Measurements from ENCODE around the gene SLC24A4. TPM values are rescaled to one million over a fixed set of nuclear protein-coding genes. Genes with fewer than 3 reads are reported as not detected.

SLC24A4 gene
- total RNA-seq, 1 donor from 2014 or later, result not detected

DNA sequence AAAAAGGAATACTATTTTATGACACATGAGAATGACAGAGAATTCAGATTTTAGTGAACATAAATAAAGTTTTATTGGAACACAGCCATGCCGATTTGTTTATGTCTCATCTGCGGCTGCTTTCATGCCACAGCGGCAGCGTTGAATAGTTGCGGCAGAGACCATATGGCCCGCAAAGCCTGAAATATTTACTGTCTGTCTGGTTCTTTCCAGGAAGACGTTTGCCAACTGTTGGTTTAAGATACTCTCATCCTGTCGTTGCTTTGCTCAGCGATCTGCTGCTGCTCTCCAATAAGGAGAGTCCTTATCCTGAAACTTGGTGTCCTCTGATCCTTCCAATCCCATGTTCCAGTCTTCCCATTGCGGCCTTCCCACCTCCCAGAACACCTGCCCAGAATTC lies 89.9 kb downstream of the SLC24A4 start:
- TF ChIP-seq, protein P1, sequence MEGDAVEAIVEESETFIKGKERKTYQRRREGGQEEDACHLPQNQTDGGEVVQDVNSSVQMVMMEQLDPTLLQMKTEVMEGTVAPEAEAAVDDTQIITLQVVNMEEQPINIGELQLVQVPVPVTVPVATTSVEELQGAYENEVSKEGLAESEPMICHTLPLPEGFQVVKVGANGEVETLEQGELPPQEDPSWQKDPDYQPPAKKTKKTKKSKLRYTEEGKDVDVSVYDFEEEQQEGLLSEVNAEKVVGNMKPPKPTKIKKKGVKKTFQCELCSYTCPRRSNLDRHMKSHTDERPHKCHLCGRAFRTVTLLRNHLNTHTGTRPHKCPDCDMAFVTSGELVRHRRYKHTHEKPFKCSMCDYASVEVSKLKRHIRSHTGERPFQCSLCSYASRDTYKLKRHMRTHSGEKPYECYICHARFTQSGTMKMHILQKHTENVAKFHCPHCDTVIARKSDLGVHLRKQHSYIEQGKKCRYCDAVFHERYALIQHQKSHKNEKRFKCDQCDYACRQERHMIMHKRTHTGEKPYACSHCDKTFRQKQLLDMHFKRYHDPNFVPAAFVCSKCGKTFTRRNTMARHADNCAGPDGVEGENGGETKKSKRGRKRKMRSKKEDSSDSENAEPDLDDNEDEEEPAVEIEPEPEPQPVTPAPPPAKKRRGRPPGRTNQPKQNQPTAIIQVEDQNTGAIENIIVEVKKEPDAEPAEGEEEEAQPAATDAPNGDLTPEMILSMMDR (IDR thresholded peaks at IDR 0.05; ENCODE audit: insufficient read depth, low read length, severe bottlenecking), result no peak
- Histone ChIP-seq H3K27me3 (ENCODE audit: control insufficient read depth, insufficient read depth, low read length) (no peaks in the 10 kb centered on the region), H3K4me3 (ENCODE audit: low read depth, low read length) (no peak overlapping the region), H3K36me3 (ENCODE audit: control insufficient read depth, insufficient read depth, low read length) (no peaks in the 10 kb centered on the region)
- DNase-seq (ENCODE audit: low read depth) (no peak), FAIRE-seq (no peak)

DNA sequence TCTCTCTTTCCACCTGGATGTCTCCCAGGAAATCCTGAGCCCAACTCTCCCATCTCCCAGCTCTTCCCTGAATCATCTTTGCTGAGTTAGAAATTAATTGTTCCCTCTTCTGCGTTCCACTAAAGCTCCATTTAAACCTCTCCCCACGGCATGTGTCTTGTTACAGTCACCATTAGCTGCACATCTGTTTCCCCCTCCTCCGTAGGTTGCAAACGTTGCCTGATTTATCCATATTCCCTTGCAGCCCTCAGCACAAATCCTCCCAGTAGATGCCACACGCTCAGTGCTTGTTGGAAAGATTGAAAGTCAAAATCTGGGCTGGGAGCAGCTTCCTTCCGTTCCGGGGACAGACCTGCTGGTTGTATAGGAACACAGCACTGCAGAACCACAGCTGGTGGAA lies 90.4 kb downstream of the SLC24A4 start:
- no peak overlapping the region for H3K4me3 ChIP-seq (ENCODE audit: low read depth, low read length)
- H3K27me3 ChIP-seq (ENCODE audit: control insufficient read depth, insufficient read depth, low read length), result no peaks in the 10 kb centered on the region
- DNase-seq (ENCODE audit: low read depth) (no peak), FAIRE-seq (no peak)
- TF ChIP-seq, protein P1 (IDR thresholded peaks at IDR 0.05; ENCODE audit: insufficient read depth, low read length, severe bottlenecking), result no peak
- H3K36me3 ChIP-seq (ENCODE audit: control insufficient read depth, insufficient read depth, low read length), result no peaks in the 10 kb centered on the region

DNA sequence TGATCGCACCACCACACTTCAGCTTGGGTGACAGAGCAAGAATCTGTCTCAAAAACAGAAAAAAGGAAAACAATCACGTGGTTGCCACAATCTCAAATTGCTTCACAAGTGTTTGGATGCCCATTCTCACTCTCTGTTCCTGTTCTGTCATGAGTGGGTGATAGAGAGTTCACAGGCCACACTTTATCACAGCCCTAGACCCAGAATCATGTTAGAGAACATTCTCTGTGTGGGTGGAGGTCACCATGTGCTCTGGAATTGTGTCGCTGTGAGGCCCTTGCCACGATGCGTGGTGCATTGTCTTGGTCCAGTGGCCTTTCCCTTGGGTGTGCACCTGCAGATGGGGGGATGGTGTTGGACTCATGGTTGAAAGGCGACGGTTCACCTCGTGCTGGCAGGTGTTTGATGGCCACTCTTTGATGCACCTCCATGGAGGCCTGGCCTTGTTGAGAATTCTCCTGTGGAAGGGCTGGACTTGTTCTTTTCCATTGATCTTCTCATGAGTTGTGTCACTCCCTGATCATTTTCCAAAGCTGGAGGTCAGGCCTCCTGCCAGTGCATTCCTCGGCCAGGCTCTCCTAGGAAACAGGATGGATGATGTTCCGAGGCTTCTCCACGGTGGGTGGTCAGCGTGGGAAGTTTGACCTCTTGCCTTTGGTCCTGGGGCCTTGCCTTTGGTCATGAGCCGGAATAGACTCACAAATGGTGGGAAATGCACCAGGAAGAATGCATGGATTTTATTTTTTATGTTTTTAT lies 91.9 kb downstream of the SLC24A4 start:
- DNase-seq (ENCODE audit: low read depth) (no peak), FAIRE-seq (peak; percentile 55)
- H3K4me3 ChIP-seq (ENCODE audit: low read depth, low read length), result no peak overlapping the region
- H3K36me3 ChIP-seq (ENCODE audit: control insufficient read depth, insufficient read depth, low read length), result no peaks in the 10 kb centered on the region
- TF ChIP-seq, protein P1 (IDR thresholded peaks at IDR 0.05; ENCODE audit: insufficient read depth, low read length, severe bottlenecking), result no peak
- no peaks in the 10 kb centered on the region for H3K27me3 ChIP-seq (ENCODE audit: control insufficient read depth, insufficient read depth, low read length)

DNA sequence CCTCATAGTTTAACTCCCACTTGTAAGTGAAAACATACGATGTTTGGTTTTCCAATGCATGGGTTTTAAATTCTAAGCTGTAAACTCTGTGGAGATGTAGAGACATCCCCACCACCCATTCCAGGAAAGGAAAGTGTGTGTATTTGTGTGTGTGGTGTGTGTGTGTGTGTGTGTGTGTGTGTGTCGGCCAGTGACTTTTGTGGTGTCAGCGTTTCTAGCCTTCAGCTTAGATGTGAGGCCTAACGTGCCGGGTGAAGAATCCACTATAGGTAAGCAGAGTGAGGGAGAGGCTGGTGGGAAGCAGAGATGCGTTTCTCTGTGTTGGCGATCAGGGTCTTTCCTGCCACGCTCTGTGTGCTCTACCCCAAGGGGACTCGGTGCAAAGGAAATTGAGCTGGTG lies 93.0 kb downstream of the SLC24A4 start:
- TF ChIP-seq, protein P1 (IDR thresholded peaks at IDR 0.05; ENCODE audit: insufficient read depth, low read length, severe bottlenecking), result no peak
- Histone ChIP-seq H3K4me3 (ENCODE audit: low read depth, low read length) (no peak overlapping the region), H3K27me3 (ENCODE audit: control insufficient read depth, insufficient read depth, low read length) (no peaks in the 10 kb centered on the region), H3K36me3 (ENCODE audit: control insufficient read depth, insufficient read depth, low read length) (no peaks in the 10 kb centered on the region)
- no peak for FAIRE-seq
- DNase-seq (ENCODE audit: low read depth), result no peak

DNA sequence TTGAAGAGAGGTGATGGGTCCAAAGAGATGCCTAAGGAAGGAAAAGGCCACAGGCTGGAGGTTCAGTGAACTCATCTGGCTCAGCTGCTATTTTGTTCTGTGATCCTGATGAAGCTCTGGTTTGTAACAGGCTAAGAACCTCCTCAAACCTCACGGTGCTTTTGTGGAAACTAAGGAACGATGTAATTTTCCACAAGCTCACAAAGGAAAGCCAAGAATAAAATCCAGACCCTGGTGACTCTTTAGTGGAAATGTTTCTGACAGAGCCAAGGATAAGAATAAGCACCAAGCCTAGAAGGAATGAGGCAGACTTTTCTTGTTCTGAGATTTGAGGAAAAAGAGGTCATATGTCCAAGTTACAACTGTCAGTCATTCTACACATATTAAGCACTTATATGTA lies 93.6 kb downstream of the SLC24A4 start:
- no peak for FAIRE-seq
- TF ChIP-seq, protein P1 (IDR thresholded peaks at IDR 0.05; ENCODE audit: insufficient read depth, low read length, severe bottlenecking), result no peak
- H3K36me3 ChIP-seq (ENCODE audit: control insufficient read depth, insufficient read depth, low read length), result no peaks in the 10 kb centered on the region
- no peak for DNase-seq (ENCODE audit: low read depth)
- H3K4me3 ChIP-seq (ENCODE audit: low read depth, low read length), result no peak overlapping the region
- H3K27me3 ChIP-seq (ENCODE audit: control insufficient read depth, insufficient read depth, low read length), result no peaks in the 10 kb centered on the region

DNA sequence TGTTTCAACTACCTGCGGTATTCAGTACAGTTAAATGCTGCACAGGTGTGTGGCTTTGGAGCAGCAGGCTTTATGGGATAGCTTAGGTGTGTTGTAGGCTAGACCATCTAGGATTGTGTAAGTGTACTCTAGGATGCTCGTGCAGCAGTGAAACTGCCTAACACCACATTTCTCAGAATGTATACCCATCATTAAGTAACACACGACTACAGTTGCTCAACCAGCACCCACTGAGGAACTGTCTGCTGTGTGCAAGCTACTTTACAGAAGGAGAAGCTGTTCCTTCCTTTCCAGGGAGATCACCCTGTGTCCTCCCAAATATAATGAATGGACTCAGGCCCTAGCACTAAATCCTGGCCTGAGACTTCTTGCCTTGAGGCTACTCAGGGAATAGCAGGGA lies 94.8 kb downstream of the SLC24A4 start:
- H3K4me3 ChIP-seq (ENCODE audit: low read depth, low read length), result no peak overlapping the region
- FAIRE-seq, result peak; percentile 36
- DNase-seq (ENCODE audit: low read depth), result peak; percentile 13
- TF ChIP-seq, protein P1 (IDR thresholded peaks at IDR 0.05; ENCODE audit: insufficient read depth, low read length, severe bottlenecking), result no peak
- H3K36me3 ChIP-seq (ENCODE audit: control insufficient read depth, insufficient read depth, low read length), result no peaks in the 10 kb centered on the region
- H3K27me3 ChIP-seq (ENCODE audit: control insufficient read depth, insufficient read depth, low read length), result no peaks in the 10 kb centered on the region

Data from bronchial epithelial cell (primary cell).